GM12878 (cell line): ENCODE measurements around the gene ZNF407. TPM values are rescaled to one million over a fixed set of nuclear protein-coding genes. Genes with fewer than 3 reads are reported as not detected.

Experiments used
- ATAC-seq: fragments of 200-7000 bp; cut with Tn5 transposase; 3 replicates; pipeline ENCODE4 v1.9.1; 2020; ENCODE audit warnings: mild to moderate bottlenecking, moderate library complexity
- BruUV-seq: library from RNA; stranded (reverse); fragments of 400-500 nt; replicated peaks from 2 replicates; lab custom pipeline; 2021; lab: Mats Ljungman, UMichigan
- CTCF ChIA-PET: fragments of 300-600 bp; sonication (Branson Sonifier 250); formaldehyde crosslinking; extraction: SDS; loops from one replicate; lab custom pipeline; 2021; ENCODE audit warnings: inconsistent platforms; lab: Yijun Ruan, JAX
- POLR2A ChIA-PET: fragments of 350-600 bp; formaldehyde crosslinking; extraction: SDS; loops from one replicate; lab custom pipeline; 2021; ENCODE audit warnings: inconsistent platforms; lab: Charles Lee
- RAD21 ChIA-PET: fragments of 300-600 bp; sonication (Branson Sonifier 250); formaldehyde crosslinking; loops from one replicate; lab custom pipeline; 2023; ENCODE audit warnings: antibody characterized with exemption; ENCODE audit not compliant: unreplicated experiment; lab: Charles Lee
- SMC1A ChIA-PET: fragments of 300-600 bp; sonication (Branson Sonifier 250); formaldehyde crosslinking; loops from one replicate; lab custom pipeline; 2023; ENCODE audit not compliant: unreplicated experiment, uncharacterized antibody; lab: Charles Lee
- DNase-seq: peaks from one replicate; pipeline ENCODE4 v3.0.0-alpha.2; 2011; ENCODE audit warnings: low read depth, low spot score
- FAIRE-seq: peaks from 3 replicates; lab custom pipeline; 2011; peaks lifted over from hg19 to GRCh38; lab: Jason Lieb, UNC
- H2AFZ ChIP-seq: 2 replicates; pipeline ENCODE4 v1.6.0; 2011; ENCODE audit warnings: low read depth, low read length, control low read depth; ENCODE audit not compliant: control insufficient read depth
- H3K27ac ChIP-seq: 2 replicates; pipeline ENCODE4 v1.5.1; 2011; ENCODE audit warnings: control low read depth; ENCODE audit not compliant: control insufficient read depth, insufficient read depth
- H3K27me3 ChIP-seq, 2 experiments: replicated peaks in 1 of 2; 2 replicates each; pipeline versions ENCODE4 v1.6.0 to v1.6.1; 2011; ENCODE audit warnings: low read length in 1 of 2; ENCODE audit not compliant: control insufficient read depth in 2 of 2, insufficient read depth in 2 of 2
- H3K36me3 ChIP-seq, 2 experiments: 2 replicates each; pipeline ENCODE4 v1.5.1; 2011; ENCODE audit warnings: low read length in 1 of 2; ENCODE audit not compliant: control insufficient read depth in 2 of 2, insufficient read depth in 2 of 2
- H3K4me1 ChIP-seq: 2 replicates; pipeline ENCODE4 v1.6.1; 2011; ENCODE audit warnings: mild to moderate bottlenecking, low read length, moderate library complexity, mixed read lengths; ENCODE audit not compliant: control insufficient read depth, insufficient read depth
- H3K4me2 ChIP-seq: 2 replicates; pipeline ENCODE4 v1.6.0; 2011; ENCODE audit warnings: control low read depth; ENCODE audit not compliant: control insufficient read depth, insufficient read depth
- H3K4me3 ChIP-seq: fragments of 200-600 bp; sonication (generic); 2 replicates; pipeline ENCODE4 v1.5.1; 2016
- H3K79me2 ChIP-seq: 2 replicates; pipeline ENCODE4 v1.6.0; 2011; ENCODE audit warnings: low read length; ENCODE audit not compliant: control insufficient read depth, insufficient read depth
- H3K9ac ChIP-seq: 2 replicates; pipeline ENCODE4 v1.8.0; 2011; ENCODE audit warnings: low read length, control low read depth, mixed read lengths; ENCODE audit not compliant: control insufficient read depth, insufficient read depth
- H3K9me3 ChIP-seq: replicated peaks from 3 replicates; pipeline ENCODE4 v1.5.1; 2011; ENCODE audit warnings: mild to moderate bottlenecking, low read length; ENCODE audit not compliant: control insufficient read depth, insufficient read depth
- H4K20me1 ChIP-seq: 2 replicates; pipeline ENCODE4 v1.6.0; 2011; ENCODE audit not compliant: control insufficient read depth, insufficient read depth
- SKIL ChIP-seq: fragments of 450-650 bp; IDR thresholded peaks from 2 replicates; pipeline ENCODE4 v1.6.1; 2017; ENCODE audit warnings: mild to moderate bottlenecking, low read depth, inconsistent platforms; ENCODE audit not compliant: poor library complexity, severe bottlenecking
- TCF7 ChIP-seq: IDR thresholded peaks from 2 replicates; pipeline ENCODE4 v1.6.1; 2014; ENCODE audit warnings: antibody characterized with exemption, borderline replicate concordance
- WGBS: methylation state at CpG from one replicate; pipeline ENCODE4 v1.1.6; 2016; ENCODE audit warnings: low lambda C conversion rate; ENCODE audit not compliant: insufficient replicate concordance, insufficient coverage; ENCODE audit errors: missing lambda C conversion rate; 5-methylcytosine and 5-hydroxymethylcytosine counted together
- in situ Hi-C: fragments of 300-500 bp; cut with MboI; formaldehyde crosslinking; loops from 9 replicates; pipeline ENCODE4 v1.14.3; 2018; ENCODE audit warnings: mixed read lengths
- intact Hi-C: fragments of 100-400 bp; cut with micrococcal nuclease; formaldehyde crosslinking; loops from one replicate; pipeline ENCODE4 v1.14.2; 2022; ENCODE audit not compliant: unreplicated experiment
- polyA plus RNA-seq, 11 experiments: library from polyadenylated mRNA; depleted of rRNA in 4 of 11; unstranded in 6 of 11; stranded (reverse) in 5 of 11; fragments of >200 nt; fragmentation: Nextera tagmentation in 4 of 11; fragmentation: Illumina TruSeq in 1 of 11; extraction: Ambion mirVana in 4 of 11; extraction: Trizol in 1 of 11; gene quantifications; 1 replicate in 1 of 11; 2 replicates in 10 of 11; pipeline versions ENCODE4 v1.2.1 to v1.2.3, GENCODE V29; 2011 to 2016; ENCODE audit warnings: inconsistent platforms in 2 of 11, missing spikeins in 2 of 11, low read depth in 1 of 11
- total RNA-seq, 4 experiments: library from RNA; depleted of rRNA in 3 of 4; stranded (reverse); fragments of >200 nt in 3 of 4; fragmentation: Illumina TruSeq in 1 of 4; extraction: Trizol in 1 of 4; gene quantifications; 2 replicates each; pipeline versions ENCODE4 v1.2.1 to v1.2.3, GENCODE V29; 2013 to 2021

Gene ZNF407
- total and polyA plus RNA-seq, 10 of the 15 experiments (the other 5 are each of a cell fraction or from before 2014, with no cell fraction given): 0.69 to 11.6 (median 5.3) TPM

GRCh38 chr18:74947875-74948274, 350.2 kb downstream of the ZNF407 start:
- no TSS peak for BruUV-seq
- RAD21 ChIA-PET: interaction anchor here (1.1 to 2.1 kb wide), 2 partner anchors 8 to 296 kb away, joined by 4 to 5 read pairs; no protein-coding TSS in a partner anchor

More at GRCh38 chr18:74947875-74948274, 350.2 kb downstream of the ZNF407 start:
- SMC1A ChIA-PET: interaction anchor here (0.6 to 3.0 kb wide), 9 partner anchors 12 to 115 kb away, joined by 3 to 9 read pairs (median 4); no protein-coding TSS in a partner anchor
- H3K27me3 ChIP-seq: no peaks in the 10 kb centered on the region
- in situ Hi-C loops (no loop called here), intact Hi-C loops (no loop called here)
- no peak overlapping the region for H3K27ac ChIP-seq
- H3K4me1 ChIP-seq: peaks cover 14% of the 10 kb centered on the region
- H3K4me3 ChIP-seq: no peak overlapping the region
- H3K36me3 ChIP-seq: no peaks in the 10 kb centered on the region
- H3K9ac ChIP-seq: no peak overlapping the region
- no peaks in the 10 kb centered on the region for H3K9me3 ChIP-seq
- H3K79me2 ChIP-seq: no peaks in the 10 kb centered on the region
- no peak for ATAC-seq
- FAIRE-seq: no peak
- no peak overlapping the region for H3K4me2 ChIP-seq
- H2AFZ ChIP-seq: no peak overlapping the region
- H4K20me1 ChIP-seq: no peaks in the 10 kb centered on the region
- TF ChIP-seq SKIL (no peak), TCF7 (no peak)
- POLR2A ChIA-PET: no interaction called here
- CTCF ChIA-PET: interaction anchor here (1.2 to 5.4 kb wide), 5 partner anchors 8 to 295 kb away, joined by 3 to 18 read pairs (median 6); no protein-coding TSS in a partner anchor
- WGBS: 96% methylated on average over 4 of the region's 4 CpGs
- no peak for DNase-seq
